Neural progenitor cell (in vitro differentiated cells): Measurements from ENCODE around the gene RBM15B. TPM values are rescaled to one million over a fixed set of nuclear protein-coding genes. Genes with fewer than 3 reads are reported as not detected.
A peak's percentile ranks its signal among the peaks of the same experiment; 100 is the strongest.

ENCODE experiments used
- DNase-seq: peaks from one replicate; pipeline ENCODE4 v3.0.0-alpha.2; 2016; ENCODE audit warnings: low spot score
- H2AFZ ChIP-seq: fragments of 200-600 bp; sonication (generic); replicated peaks from 2 replicates; pipeline ENCODE4 v1.6.1; 2016; ENCODE audit warnings: antibody characterized with exemption
- H3F3A ChIP-seq: fragments of 200-600 bp; sonication (generic); 2 replicates; pipeline ENCODE4 v1.6.1; 2016; ENCODE audit warnings: antibody characterized with exemption, low read depth
- H3K27ac ChIP-seq: fragments of 200-600 bp; sonication (generic); 2 replicates; pipeline ENCODE4 v1.5.1; 2016; ENCODE audit warnings: mild to moderate bottlenecking
- H3K27me3 ChIP-seq: fragments of 200-600 bp; sonication (generic); 2 replicates; pipeline ENCODE4 v1.6.1; 2016; ENCODE audit warnings: mild to moderate bottlenecking, moderate library complexity
- H3K36me3 ChIP-seq: fragments of 200-600 bp; sonication (generic); 2 replicates; pipeline ENCODE4 v1.5.1; 2016
- H3K4me1 ChIP-seq: fragments of 200-600 bp; sonication (generic); 2 replicates; pipeline ENCODE4 v1.6.1; 2016; ENCODE audit warnings: mixed run types
- H3K4me2 ChIP-seq: fragments of 200-600 bp; sonication (generic); 2 replicates; pipeline ENCODE4 v1.6.1; 2016
- H3K4me3 ChIP-seq: fragments of 200-600 bp; sonication (generic); 2 replicates; pipeline ENCODE4 v1.5.1; 2016
- H3K79me2 ChIP-seq: fragments of 200-600 bp; sonication (generic); 2 replicates; pipeline ENCODE4 v1.6.1; 2016; ENCODE audit warnings: low read depth
- H3K9ac ChIP-seq: fragments of 200-600 bp; sonication (generic); 2 replicates; pipeline ENCODE4 v1.6.1; 2016
- H3K9me3 ChIP-seq: fragments of 200-600 bp; sonication (generic); 2 replicates; pipeline ENCODE4 v1.5.1; 2016; ENCODE audit warnings: low read depth
- H4K20me1 ChIP-seq: fragments of 200-600 bp; sonication (generic); 2 replicates; pipeline ENCODE4 v1.6.1; 2016; ENCODE audit warnings: low read depth
- H3K27ac Mint-ChIP-seq: 3 replicates; pipeline ENCODE4 v1.8.0; 2021; ENCODE audit warnings: mixed read lengths
- H3K27me3 Mint-ChIP-seq: 2 replicates; pipeline ENCODE4 v1.8.0; 2022; ENCODE audit warnings: low read depth, mild to moderate bottlenecking, inconsistent platforms, moderate library complexity, mixed read lengths; ENCODE audit not compliant: insufficient read depth
- H3K36me3 Mint-ChIP-seq: 3 replicates; pipeline ENCODE4 v1.8.0; 2021; ENCODE audit warnings: mixed read lengths
- H3K4me1 Mint-ChIP-seq: 3 replicates; pipeline ENCODE4 v1.8.0; 2021; ENCODE audit warnings: mixed read lengths
- H3K4me3 Mint-ChIP-seq: 3 replicates; pipeline ENCODE4 v1.8.0; 2021; ENCODE audit warnings: mild to moderate bottlenecking, moderate library complexity, mixed read lengths
- H3K9me3 Mint-ChIP-seq: 3 replicates; pipeline ENCODE4 v1.8.0; 2020; ENCODE audit warnings: mixed read lengths
- CTCF ChIP-seq: fragments of 200-600 bp; sonication (generic); IDR thresholded peaks from 2 replicates; pipeline ENCODE4 v1.5.1; 2017; ENCODE audit warnings: antibody characterized with exemption, mild to moderate bottlenecking
- EZH2 ChIP-seq: fragments of 200-600 bp; sonication (generic); IDR thresholded peaks from 2 replicates; pipeline ENCODE4 v1.6.1; 2017; ENCODE audit warnings: antibody characterized with exemption, mild to moderate bottlenecking, moderate library complexity
- EZH2phosphoT487 ChIP-seq: fragments of 200-600 bp; sonication (generic); IDR thresholded peaks from 2 replicates; pipeline ENCODE4 v1.6.1; 2017; ENCODE audit warnings: antibody characterized with exemption
- total RNA-seq: library from RNA; depleted of rRNA; stranded (reverse); fragments of >200 nt; gene quantifications from 2 replicates; pipeline ENCODE4 v1.2.3, GENCODE V29; 2015; ENCODE audit warnings: low replicate concordance

RBM15B gene
- total RNA-seq, 1 donor from 2014 or later: 28.1 TPM

GRCh38 chr3:51353691-51354090 lies 37.4 kb upstream of the RBM15B start:
- Mint-ChIP-seq H3K4me3 (no peak overlapping the region), H3K27me3 (peaks cover 3% of the 10 kb centered on the region), H3K27ac (peak overlapping the region; percentile 64), H3K36me3 (peaks cover 7% of the 10 kb centered on the region), H3K4me1 (no peaks in the 10 kb centered on the region), H3K9me3 (no peaks in the 10 kb centered on the region)
- H3K36me3 ChIP-seq: no peaks in the 10 kb centered on the region
- peaks cover 4% of the 10 kb centered on the region for H3K4me1 ChIP-seq
- H3K4me3 ChIP-seq: no peak overlapping the region
- no peaks in the 10 kb centered on the region for H3K79me2 ChIP-seq
- H3F3A ChIP-seq: no peaks in the 10 kb centered on the region
- H2AFZ ChIP-seq: no peak overlapping the region
- TF ChIP-seq EZH2phosphoT487 (no peak), EZH2 (no peak), CTCF (no peak)
- H3K9ac ChIP-seq: no peak overlapping the region
- H3K27ac ChIP-seq: no peak overlapping the region
- H4K20me1 ChIP-seq: no peaks in the 10 kb centered on the region
- H3K27me3 ChIP-seq: no peaks in the 10 kb centered on the region
- H3K4me2 ChIP-seq: no peak overlapping the region
- DNase-seq: no peak
- H3K9me3 ChIP-seq: no peaks in the 10 kb centered on the region

- Histone ChIP-seq H3K27me3 (no peaks in the 10 kb centered on the region), H3K79me2 (no peaks in the 10 kb centered on the region), H3K36me3 (no peaks in the 10 kb centered on the region), H2AFZ (no peak overlapping the region), H3K4me1 (peaks cover 4% of the 10 kb centered on the region), H3F3A (no peaks in the 10 kb centered on the region), H3K9me3 (no peaks in the 10 kb centered on the region), H4K20me1 (no peaks in the 10 kb centered on the region), H3K9ac (no peak overlapping the region), H3K4me3 (no peak overlapping the region), H3K4me2 (no peak overlapping the region), H3K27ac (no peak overlapping the region)
- DNase-seq: no peak
- Mint-ChIP-seq H3K27ac (no peak overlapping the region), H3K4me3 (no peak overlapping the region), H3K4me1 (no peaks in the 10 kb centered on the region), H3K9me3 (no peaks in the 10 kb centered on the region), H3K36me3 (peaks cover 7% of the 10 kb centered on the region), H3K27me3 (peaks cover 3% of the 10 kb centered on the region)
- TF ChIP-seq EZH2: no peak
- TF ChIP-seq EZH2phosphoT487: no peak
- TF ChIP-seq CTCF: no peak
Observed at GRCh38 chr3:51354172-51354571, 36.9 kb upstream of the RBM15B start.

GRCh38 chr3:51354731-51355615 lies 36.1 kb upstream of the RBM15B start:
- no peaks in the 10 kb centered on the region for H3K27me3 ChIP-seq
- H3K79me2 ChIP-seq: no peaks in the 10 kb centered on the region
- no peak overlapping the region for H3K27ac ChIP-seq
- H3K4me1 ChIP-seq: peaks cover 4% of the 10 kb centered on the region
- Mint-ChIP-seq H3K27ac (no peak overlapping the region), H3K27me3 (peaks cover 2% of the 10 kb centered on the region), H3K36me3 (peaks cover 5% of the 10 kb centered on the region), H3K4me1 (peaks cover 4% of the 10 kb centered on the region), H3K9me3 (no peaks in the 10 kb centered on the region), H3K4me3 (no peak overlapping the region)
- H3K9me3 ChIP-seq: no peaks in the 10 kb centered on the region
- H3F3A ChIP-seq: no peaks in the 10 kb centered on the region
- H3K4me2 ChIP-seq: no peak overlapping the region
- H3K9ac ChIP-seq: no peak overlapping the region
- no peaks in the 10 kb centered on the region for H3K36me3 ChIP-seq
- no peaks in the 10 kb centered on the region for H4K20me1 ChIP-seq
- no peak overlapping the region for H3K4me3 ChIP-seq
- TF ChIP-seq EZH2phosphoT487 (no peak), EZH2 (no peak), CTCF (no peak)
- DNase-seq: peak; percentile 41
- no peak overlapping the region for H2AFZ ChIP-seq
